Fibroblast of gingiva (primary cell): ENCODE data around the gene TMED10.
"Not testable (repeated sequence)": the region's sequence is repeated elsewhere in the genome, so short reads cannot be mapped to it uniquely, and the experiment has no call there.

Experiments used
- DNase-seq: peaks from one replicate; pipeline ENCODE4 v3.0.0-alpha.2; 2011; ENCODE audit warnings: low read depth

TMED10 gene

GRCh38 chr14:75190023-75190422 lies 13.6 kb upstream of the TMED10 start:
- no peak for DNase-seq

GRCh38 chr14:75188520-75189268 lies 12.3 kb upstream of the TMED10 start:
- DNase-seq, result no peak

GRCh38 chr14:75188086-75188485 lies 11.7 kb upstream of the TMED10 start:
- DNase-seq, result no peak

GRCh38 chr14:75186953-75187352 lies 10.5 kb upstream of the TMED10 start:
- no peak for DNase-seq

GRCh38 chr14:75185251-75186040 lies 9.0 kb upstream of the TMED10 start:
- DNase-seq, result no peak

- peak; percentile 46 for DNase-seq
Measured at GRCh38 chr14:75184492-75184891, 8.1 kb upstream of the TMED10 start.

GRCh38 chr14:75184039-75184438 lies 7.6 kb upstream of the TMED10 start:
- DNase-seq, result no peak

- DNase-seq, result no peak
Measured at GRCh38 chr14:75183225-75183624, 6.8 kb upstream of the TMED10 start.

- DNase-seq, result peak; percentile 88
Measured at GRCh38 chr14:75182821-75183220, 6.4 kb upstream of the TMED10 start.

- DNase-seq, result not testable (repeated sequence)
Measured at GRCh38 chr14:75182163-75182562, 5.8 kb upstream of the TMED10 start.

GRCh38 chr14:75181293-75182062 lies 5.1 kb upstream of the TMED10 start:
- DNase-seq, result peak; percentile 60

- DNase-seq, result no peak
Measured at GRCh38 chr14:75175677-75176141, 703 bp downstream of the TMED10 start.

- no peak for DNase-seq
Measured at GRCh38 chr14:75174066-75174465, 2.3 kb downstream of the TMED10 start.

- DNase-seq, result no peak
Measured at GRCh38 chr14:75170772-75171171, 5.6 kb downstream of the TMED10 start.

- DNase-seq, result no peak
Measured at GRCh38 chr14:75168586-75169335, 7.7 kb downstream of the TMED10 start.

GRCh38 chr14:75167325-75167724 lies 9.1 kb downstream of the TMED10 start:
- no peak for DNase-seq

- DNase-seq, result no peak
Measured at GRCh38 chr14:75165586-75166391, 10.6 kb downstream of the TMED10 start.

- no peak for DNase-seq
Measured at GRCh38 chr14:75164809-75165208, 11.6 kb downstream of the TMED10 start.

GRCh38 chr14:75163677-75164076 lies 12.7 kb downstream of the TMED10 start:
- DNase-seq, result no peak

GRCh38 chr14:75162631-75163030 lies 13.8 kb downstream of the TMED10 start:
- DNase-seq, result no peak
